GM18502 (cell line): ENCODE data around the gene CABP4.
"Not testable (repeated sequence)": the region's sequence is repeated elsewhere in the genome, so short reads cannot be mapped to it uniquely, and the experiment has no call there.

Source experiments
- ATAC-seq: cut with Tn5 transposase; IDR thresholded peaks from one replicate; pipeline ENCODE4 v1.9.1; 2021; ENCODE audit warnings: mild to moderate bottlenecking; ENCODE audit not compliant: unreplicated experiment, poor library complexity

CABP4 gene

DNA sequence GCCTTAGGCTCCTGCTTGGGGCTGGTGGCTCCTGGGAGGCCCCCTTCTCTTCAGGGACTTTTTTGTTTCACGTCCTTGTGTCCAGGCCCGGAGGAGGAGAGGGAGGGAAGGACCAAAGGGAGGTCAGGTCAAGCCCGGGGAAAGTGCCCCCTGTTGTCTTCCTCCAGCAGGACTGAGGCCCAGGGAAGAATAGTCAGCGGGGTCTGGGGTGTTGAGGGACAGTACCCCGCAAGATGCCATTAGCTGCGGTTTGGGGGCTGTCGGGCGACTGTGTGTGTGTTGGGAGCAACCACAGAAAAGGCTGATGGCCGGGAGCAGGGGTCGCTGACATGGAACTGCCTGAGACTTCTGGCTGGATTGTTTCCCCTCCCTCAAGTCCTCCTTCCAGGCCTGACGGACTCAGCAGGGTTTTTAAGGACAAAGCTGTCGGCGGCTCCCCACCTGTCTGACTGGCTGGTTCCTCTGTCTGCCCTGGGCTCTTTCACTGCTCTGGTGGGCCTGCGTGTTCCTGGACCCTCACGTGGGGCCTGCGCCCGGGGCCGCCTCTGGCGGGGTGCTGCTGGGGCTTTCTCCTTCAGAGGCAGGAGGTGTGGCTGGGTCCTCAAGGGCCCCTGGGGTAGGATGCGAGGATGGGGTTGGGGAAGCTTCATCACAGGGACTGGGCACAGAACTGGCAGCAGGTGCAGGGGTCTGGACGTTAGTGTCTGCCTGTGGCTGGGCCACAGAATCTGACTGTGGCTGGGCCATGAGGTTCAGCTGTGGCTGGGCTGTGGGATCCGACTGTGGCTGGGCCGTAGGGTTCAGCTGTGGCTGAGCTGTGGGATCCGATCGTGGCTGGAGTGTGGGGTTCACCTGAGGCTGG, 4.1 kb upstream of the CABP4 start:
- no peak for ATAC-seq

DNA sequence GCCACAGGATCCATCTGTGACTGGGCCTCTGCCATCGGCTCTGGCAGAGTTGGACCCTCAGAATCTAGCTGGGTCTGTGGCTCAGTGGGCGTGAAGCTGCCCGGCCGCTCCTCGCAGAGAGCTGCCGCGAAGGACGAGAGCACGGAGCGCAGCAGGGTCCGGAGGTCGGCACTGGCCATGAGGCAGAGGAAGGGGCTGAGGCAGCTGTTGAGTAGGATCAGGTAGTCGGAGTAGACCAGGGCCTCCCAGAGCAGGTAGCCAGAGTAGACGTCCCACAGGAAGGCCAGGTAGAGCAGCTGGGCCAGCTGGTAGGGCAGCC, 3.5 kb upstream of the CABP4 start:
- no peak for ATAC-seq

DNA sequence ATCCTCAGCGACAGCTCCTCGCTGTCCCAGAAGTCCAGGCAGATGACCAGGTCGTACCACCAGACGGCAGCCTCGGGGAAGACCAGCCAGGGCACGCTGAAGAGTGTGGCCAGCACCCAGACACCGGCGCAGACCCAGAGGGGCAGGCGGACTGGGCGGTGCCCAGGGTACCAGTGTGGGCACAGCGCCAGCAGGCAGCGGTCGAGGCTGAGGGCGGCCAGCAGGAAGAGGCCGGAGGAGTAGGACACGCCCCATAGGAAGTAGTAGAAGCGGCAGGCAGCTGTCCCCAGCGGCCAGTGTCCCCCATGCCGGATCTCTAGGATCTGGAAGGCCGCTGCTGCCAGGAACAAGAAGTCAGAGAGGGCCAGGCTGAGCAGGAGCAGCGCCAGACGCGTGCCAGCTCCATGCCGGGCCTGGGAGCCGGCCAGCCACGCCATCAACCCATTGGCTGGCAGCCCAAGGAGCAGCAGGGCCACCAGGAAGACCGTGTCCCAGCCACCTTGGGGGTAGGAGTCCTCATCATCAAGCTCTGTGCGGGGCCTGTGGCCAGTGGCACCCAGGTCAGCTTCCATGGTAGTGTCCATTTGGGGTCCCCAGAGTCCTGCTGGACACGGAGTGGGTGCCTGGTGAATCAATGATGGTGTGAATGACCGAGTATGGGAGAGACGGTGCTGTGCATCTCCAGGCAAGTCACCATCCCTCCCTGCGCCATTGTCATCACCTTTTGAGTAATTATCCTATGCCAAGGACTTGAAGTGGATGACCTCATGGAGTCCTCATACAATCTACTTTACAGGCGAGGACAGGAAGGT, 2.8 kb upstream of the CABP4 start, which contains the start of gene GPR152:
Gene GPR152, minus strand, starts transcription at position 589 of the 812 bp plus-strand sequence. Its CDS starts 5 bp downstream, at position 584.
- ATAC-seq: no peak

- no peak for ATAC-seq
These were observed 1.1 kb upstream of the CABP4 start for GRCh38 chr11:67453816-67454732.

GRCh38 chr11:67456068-67456705, 1.0 kb downstream of the CABP4 start:
- ATAC-seq: no peak

DNA sequence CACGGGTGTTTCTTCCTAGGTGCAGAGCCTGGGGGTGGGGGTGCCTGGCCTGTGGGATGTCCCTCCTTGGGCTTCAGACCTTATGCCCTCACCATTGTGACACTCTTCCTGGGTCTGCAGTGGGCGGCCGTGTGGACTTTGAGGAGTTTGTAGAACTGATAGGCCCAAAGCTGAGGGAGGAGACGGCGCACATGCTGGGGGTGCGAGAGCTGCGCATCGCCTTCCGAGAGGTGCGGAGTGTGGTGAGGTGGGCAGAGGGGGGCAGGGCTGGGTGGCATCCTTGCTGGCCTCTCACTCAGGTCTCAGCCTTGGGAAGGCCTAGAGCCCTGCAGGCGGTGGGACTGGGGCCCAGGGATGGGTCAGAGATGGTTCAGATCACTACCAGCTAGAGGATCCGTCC, 2.3 kb downstream of the CABP4 start:
- no peak for ATAC-seq

DNA sequence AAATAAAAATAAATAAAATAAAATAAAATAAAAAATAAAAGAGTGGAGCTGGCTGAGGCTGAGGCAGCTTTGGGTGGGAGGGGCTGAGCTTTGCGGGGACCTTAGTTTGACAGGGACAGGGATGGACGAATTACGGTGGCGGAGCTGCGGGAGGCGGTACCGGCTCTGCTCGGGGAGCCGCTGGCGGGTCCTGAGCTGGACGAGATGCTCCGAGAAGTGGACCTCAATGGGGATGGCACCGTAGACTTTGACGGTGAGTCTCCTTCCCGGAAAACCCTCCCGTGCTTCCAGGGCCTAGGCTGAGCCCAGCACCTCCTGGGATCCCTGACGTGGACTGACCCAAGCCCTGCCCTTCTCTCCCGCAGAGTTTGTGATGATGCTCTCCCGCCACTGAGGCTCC, 3.1 kb downstream of the CABP4 start:
- no peak for ATAC-seq

GRCh38 chr11:67463186-67463585, 8.0 kb downstream of the CABP4 start:
- no peak for ATAC-seq

GRCh38 chr11:67463680-67464410, 8.7 kb downstream of the CABP4 start:
- no peak for ATAC-seq

GRCh38 chr11:67464411-67465188, 9.4 kb downstream of the CABP4 start:
- ATAC-seq: peak; percentile 62

GRCh38 chr11:67465189-67465510, 10.0 kb downstream of the CABP4 start:
- no peak for ATAC-seq

GRCh38 chr11:67465530-67465929, 10.4 kb downstream of the CABP4 start:
- ATAC-seq: not testable (repeated sequence)

GRCh38 chr11:67466367-67466766, 11.2 kb downstream of the CABP4 start:
- no peak for ATAC-seq

DNA sequence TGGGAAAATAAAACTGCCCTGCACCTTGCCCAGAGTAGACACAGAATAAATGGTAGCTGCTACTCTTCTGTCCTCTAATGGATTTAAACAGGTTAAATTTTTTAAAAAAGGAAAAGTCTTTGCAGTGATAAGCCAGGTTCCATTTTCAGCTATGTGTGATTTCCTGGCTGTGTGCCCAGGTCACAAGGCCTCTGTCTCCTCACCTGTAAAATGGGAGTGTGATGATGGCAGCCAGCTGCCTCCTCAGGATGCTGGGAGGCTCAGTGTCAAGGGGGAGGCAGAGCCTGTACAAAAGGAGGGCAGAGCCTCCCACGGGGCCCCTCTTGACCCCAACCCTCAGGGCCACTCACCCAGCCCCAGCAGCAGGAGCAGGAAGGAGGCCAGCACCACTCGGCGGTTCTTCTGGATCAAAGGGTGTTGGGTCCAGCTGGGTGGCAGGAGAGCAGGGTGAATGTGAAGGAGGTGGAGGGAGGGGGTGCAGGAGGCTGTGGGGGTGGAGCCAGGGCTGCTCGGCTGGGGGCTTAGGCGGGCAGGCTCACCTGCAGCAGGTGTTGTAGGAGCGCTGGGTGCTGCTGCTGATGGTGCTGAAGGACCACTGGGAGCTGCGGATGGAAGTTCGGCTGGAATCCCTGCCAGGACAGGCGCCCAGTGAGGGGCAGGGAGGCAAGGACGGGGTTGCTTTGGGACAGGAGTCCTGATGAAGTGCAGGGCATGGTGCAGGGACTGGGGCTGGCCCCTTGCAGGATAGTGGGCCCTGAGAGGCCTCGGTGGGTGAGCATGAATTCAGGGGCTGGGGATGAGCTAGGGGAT, 12.0 kb downstream of the CABP4 start:
- no peak for ATAC-seq

DNA sequence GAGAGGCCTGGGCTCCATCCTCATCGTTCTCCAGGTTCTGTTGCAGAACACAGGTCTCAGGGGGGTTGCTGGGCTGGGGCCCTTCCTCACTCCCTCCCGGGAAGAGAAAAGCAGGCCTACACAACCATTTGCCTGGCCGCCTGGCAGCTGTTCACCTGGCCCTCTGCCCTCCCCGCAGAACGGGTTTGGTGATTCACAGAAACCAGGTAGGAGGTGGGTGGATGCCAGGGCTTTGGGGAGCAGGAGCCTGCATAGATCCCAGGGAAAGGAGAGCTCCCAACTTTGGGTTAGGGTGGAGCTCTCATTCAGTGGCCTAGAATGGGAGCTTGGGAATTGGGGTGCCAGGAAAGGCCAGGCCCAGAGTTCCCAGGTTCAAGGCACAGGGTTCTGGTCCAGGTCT, 12.9 kb downstream of the CABP4 start:
- no peak for ATAC-seq

DNA sequence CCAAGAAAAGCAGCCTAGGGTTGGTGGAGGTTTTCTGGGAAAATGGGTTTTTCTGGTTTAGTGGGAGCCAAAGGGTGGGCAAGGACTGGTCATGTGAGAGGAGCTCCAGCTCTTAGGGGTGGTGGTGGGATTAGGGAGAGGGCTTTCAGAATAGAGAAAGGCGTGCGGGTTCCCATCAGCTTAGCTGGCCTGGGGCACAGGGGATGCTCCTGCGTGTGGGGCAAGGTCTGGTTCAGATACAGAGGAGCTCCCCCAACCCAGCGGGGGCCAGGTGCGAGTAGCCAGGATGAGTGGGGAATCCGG, 13.3 kb downstream of the CABP4 start:
- no peak for ATAC-seq

DNA sequence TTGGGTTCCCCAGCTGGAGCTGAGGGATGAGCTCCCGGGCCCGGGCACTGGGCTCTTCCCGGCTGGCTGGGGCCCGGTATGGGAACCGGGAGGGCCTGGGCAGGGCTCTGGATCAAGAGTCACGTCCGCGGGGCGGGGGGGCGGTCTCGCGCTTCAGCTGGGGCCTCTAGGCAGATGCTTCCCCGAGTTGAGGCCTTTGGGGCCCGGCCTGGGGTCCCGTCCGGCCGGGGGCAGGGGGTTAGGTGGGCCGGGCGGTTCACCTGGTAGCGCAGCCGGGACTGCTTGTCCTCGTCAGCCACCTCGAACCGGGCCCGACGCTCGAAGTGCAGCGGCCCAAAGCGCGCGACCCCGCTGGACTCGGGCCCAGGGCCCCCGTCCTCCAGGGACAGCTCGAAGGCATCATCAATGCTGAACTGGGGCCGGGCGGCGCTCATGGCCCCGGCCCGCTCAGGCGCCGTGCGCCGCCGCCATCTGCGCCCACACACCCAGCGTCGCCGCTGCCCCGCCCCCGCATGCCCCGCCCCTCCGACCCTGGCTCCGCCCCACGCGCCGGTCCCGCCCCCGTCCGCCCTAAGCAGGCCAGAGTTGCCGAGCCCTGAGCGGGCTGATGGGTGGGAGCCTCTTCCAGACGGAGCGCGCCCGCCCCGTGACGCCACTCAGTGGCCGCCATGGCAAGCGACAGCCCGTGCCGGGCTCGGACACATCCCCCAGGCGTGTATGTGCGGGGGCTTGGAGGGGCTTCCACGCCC, 13.8 kb downstream of the CABP4 start, which contains the start of gene TMEM134:
Gene TMEM134, minus strand, starts transcription at position 493 of the 749 bp plus-strand sequence. Its CDS starts 59 bp downstream, at position 434.
- peak; percentile 69 for ATAC-seq
